ENCODE data around the gene MRNIP.
"Not testable (repeated sequence)": the region's sequence is repeated elsewhere in the genome, so short reads cannot be mapped to it uniquely, and the experiment has no call there.

MRNIP gene

DNA sequence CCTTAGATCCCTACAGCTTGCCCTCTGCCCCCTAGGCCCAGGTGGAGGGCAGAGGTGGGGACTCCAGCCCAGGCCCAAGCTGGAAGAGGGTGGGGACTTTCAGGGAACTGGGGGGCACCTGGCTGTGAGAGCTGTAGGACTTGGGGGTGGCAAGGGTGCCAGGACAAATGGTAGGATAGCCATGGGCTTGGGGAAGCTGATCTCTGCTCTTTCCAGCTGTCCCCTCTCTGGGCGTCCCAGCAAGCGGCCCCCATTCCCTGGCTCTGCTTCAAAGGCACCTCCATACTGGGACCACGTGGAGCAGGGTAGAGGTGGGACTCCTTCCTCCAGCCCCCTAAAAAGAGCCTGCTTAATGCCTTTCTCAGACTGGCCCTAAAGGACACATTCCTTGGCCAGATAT, 64.4 kb downstream of the MRNIP start:
- Histone ChIP-seq H3K4me1 (ENCODE audit: control insufficient read depth, insufficient read depth, low read length) (peaks cover 17% of the 10 kb centered on the region), H3K27ac (ENCODE audit: low read depth, low read length) (no peak overlapping the region), H3K27me3 (ENCODE audit: control insufficient read depth, insufficient read depth, low read length) (no peaks in the 10 kb centered on the region), H3K4me3 (ENCODE audit: low read depth, low read length) (no peak overlapping the region), H3K9ac (ENCODE audit: low read length) (no peak overlapping the region), H3K36me3 (ENCODE audit: control insufficient read depth, insufficient read depth, low read length) (peaks cover 21% of the 10 kb centered on the region), H3K9me3 (ENCODE audit: control insufficient read depth, insufficient read depth, low read depth, low read length) (no peaks in the 10 kb centered on the region)

DNA sequence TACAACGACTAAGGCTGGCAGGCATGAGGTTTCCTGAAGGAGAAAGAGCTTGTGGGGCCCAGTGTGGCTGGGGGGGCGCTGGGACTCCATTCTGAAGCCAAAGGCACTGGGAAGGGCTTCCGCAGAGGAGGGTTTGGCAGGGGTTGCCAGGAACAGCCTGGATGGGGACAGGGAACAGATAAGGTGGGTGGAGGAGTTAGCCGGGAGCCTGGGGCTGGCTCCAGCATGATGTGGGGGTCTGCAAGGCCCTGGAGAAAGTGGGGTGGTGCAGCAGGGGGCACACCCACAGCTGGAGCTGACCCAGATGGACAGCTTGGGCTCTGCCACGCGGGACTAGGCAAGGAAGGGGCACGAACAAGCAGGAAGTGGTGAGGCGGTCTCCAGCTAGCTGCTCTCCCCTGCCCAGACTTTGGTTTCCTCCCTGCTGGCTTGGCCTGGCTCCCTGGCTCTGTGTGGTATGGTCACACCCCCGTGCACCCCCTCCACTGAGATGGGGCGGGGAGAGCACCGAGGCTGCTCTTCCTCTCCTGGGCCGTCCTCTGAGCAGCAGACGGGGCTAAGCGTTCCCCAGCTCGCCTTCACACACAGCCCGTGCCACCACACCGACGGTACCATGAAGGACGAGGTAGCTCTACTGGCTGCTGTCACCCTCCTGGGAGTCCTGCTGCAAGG, 65.0 kb downstream of the MRNIP start, which contains the start of gene LTC4S:
Gene LTC4S, plus strand, starts transcription at position 519 of the 672 bp plus-strand sequence. Its CDS starts 95 bp downstream, at position 614.
- no peaks in the 10 kb centered on the region for H3K27me3 ChIP-seq (ENCODE audit: control insufficient read depth, insufficient read depth, low read length)
- H3K9ac ChIP-seq (ENCODE audit: low read length): no peak within 1 kb of the TSS
- peaks cover 17% of the 10 kb centered on the region for H3K4me1 ChIP-seq (ENCODE audit: control insufficient read depth, insufficient read depth, low read length)
- peak within 1 kb of the TSS; percentile 93; the same call in 1 of the 2 replicates for H3K4me3 ChIP-seq (ENCODE audit: low read depth, low read length)
- H3K27ac ChIP-seq (ENCODE audit: low read depth, low read length): no peak within 1 kb of the TSS
- H3K36me3 ChIP-seq (ENCODE audit: control insufficient read depth, insufficient read depth, low read length): peaks cover 15% of the 10 kb centered on the region
- H3K9me3 ChIP-seq (ENCODE audit: control insufficient read depth, insufficient read depth, low read depth, low read length): no peaks in the 10 kb centered on the region

DNA sequence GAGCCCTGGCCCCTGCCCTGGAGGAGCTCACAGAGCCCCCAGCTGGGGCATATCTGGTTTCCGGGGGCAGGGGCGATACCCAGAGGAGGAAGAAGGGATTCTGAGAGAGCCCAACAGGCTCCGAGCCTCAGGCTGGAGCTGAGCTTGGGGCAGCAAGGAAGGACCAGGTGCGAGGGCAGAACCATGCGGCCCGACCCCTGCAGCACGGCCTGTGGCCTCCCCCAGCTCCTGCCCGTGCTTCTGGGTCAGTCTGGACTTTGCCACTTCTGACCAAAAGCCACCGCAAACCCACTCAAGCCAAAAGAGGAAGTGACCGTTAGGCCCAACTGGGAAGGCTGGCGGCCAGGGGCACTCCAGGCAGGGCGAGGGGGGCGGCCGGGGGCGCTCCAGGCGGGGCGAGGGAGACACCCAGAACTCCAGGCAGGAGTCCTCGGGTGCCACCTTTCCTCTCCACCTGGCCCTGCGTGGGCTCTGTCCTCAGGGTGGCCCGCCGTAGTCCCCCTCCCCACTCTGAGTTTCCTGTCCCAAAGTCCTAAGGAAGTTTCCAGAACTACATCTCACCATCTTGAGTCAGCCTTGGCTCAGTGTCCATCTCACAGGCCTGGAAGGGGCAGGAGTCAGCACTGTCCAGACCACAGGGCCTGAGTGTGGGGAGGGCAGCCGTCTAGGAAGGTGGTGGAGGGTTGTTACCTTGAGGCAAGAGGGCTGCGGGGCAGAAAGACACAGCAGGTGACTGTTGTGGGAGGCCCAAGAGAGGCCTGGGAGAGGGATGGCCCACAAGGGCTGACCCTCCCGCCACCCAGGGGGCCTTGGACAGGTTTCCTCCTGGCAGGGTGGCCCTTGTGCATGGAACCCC, 65.8 kb downstream of the MRNIP start:
- no peak overlapping the region for H3K9ac ChIP-seq (ENCODE audit: low read length)
- H3K27ac ChIP-seq (ENCODE audit: low read depth, low read length): no peak overlapping the region
- peaks cover 3% of the 10 kb centered on the region; the same call in 1 of the 2 replicates for H3K9me3 ChIP-seq (ENCODE audit: control insufficient read depth, insufficient read depth, low read depth, low read length)
- H3K4me3 ChIP-seq (ENCODE audit: low read depth, low read length): no peak overlapping the region
- no peaks in the 10 kb centered on the region for H3K27me3 ChIP-seq (ENCODE audit: control insufficient read depth, insufficient read depth, low read length)
- H3K4me1 ChIP-seq (ENCODE audit: control insufficient read depth, insufficient read depth, low read length): peaks cover 17% of the 10 kb centered on the region
- H3K36me3 ChIP-seq (ENCODE audit: control insufficient read depth, insufficient read depth, low read length): peaks cover 10% of the 10 kb centered on the region

DNA sequence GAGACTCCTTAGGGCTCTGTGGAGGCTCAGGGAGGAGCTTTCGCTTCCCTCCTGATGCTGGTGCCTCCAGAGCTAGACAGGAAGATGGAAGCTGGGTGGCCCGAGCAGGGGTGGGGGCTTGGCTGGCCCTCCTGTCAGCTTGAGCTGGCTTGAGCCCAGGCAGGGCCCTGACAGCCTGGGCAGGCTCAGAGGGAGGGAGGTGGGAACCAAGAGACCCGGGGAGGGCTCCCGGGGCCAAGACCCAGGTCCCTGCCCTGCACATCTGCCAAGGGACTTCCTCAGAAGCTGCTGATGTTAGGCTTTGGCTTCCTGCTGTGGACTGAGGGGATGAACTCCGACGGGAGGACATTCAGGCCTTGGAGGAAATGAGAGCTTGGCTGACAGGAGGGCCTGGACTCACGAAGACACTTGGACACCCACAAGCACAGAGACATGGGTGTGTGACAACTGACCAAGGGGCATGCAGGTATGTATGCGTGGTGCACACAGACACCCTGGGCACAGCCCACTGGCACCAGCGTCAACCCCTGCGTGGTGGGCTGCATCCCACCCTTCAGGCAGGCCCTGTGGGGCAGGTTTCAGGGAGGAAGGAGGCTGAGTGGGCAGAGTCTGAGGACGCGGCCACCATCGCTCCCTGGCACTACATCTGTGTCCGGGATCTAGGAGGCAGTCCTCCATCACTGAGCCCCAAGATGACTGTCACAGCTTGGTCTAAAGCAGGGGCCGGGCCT, 66.6 kb downstream of the MRNIP start:
- no peak overlapping the region for H3K9ac ChIP-seq (ENCODE audit: low read length)
- H3K4me3 ChIP-seq (ENCODE audit: low read depth, low read length): no peak overlapping the region
- H3K36me3 ChIP-seq (ENCODE audit: control insufficient read depth, insufficient read depth, low read length): peaks cover 4% of the 10 kb centered on the region
- peaks cover 17% of the 10 kb centered on the region for H3K4me1 ChIP-seq (ENCODE audit: control insufficient read depth, insufficient read depth, low read length)
- no peak overlapping the region for H3K27ac ChIP-seq (ENCODE audit: low read depth, low read length)
- H3K27me3 ChIP-seq (ENCODE audit: control insufficient read depth, insufficient read depth, low read length): no peaks in the 10 kb centered on the region
- peaks cover 3% of the 10 kb centered on the region; the same call in 1 of the 2 replicates for H3K9me3 ChIP-seq (ENCODE audit: control insufficient read depth, insufficient read depth, low read depth, low read length)

DNA sequence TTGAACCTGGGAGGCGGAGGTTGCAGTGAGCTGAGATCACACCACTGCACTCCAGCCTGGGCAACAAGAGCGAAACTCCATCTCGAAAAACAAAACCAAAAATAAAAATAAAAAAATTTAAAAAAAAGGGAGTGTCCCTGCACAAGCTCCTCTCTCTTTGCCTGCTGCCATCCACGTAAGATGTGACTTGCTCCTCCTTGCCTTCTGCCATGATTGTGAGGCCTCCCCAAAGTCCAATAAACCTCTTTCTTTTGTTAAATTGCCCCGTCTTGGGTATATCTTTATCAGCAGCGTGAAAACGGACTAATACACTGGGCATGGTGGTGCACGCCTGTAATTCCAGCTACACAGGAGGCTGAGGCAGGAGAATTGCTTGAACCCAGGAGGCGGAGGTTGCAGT, 69.3 kb downstream of the MRNIP start:
- not testable (repeated sequence) for H3K27ac ChIP-seq (ENCODE audit: low read depth, low read length); H3K36me3 ChIP-seq (ENCODE audit: control insufficient read depth, insufficient read depth, low read length)

DNA sequence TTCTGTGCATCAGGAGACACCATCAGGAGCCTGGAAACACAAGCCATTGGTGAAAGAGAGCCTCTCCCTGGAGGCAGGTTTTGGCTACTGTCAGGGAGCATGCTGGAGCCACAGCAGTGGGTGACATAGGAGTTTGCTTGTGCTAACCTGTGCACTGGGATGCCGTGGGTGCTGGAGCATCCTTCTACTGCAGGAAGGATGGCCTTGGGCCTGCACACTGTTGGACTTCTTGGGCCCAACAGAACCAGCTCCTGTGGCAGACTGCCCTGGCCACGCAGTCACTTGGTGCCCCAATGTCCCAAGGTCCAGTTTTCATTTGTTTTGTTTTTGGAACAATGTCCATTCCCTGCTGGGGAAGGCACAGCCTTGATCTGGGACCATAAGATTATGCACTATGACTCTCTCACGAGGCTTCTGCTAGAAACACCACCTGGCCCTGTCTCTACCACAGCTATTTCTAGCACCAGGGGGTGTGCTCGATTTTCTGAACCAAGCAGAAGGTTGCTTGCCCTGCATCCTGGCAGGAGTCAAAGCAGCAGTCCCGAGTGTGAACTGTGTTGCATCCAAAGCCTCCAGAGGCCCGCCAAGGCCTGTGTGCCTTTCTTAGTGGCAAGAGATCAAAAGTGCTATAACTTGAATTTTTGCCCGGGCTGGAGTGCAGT, 70.3 kb downstream of the MRNIP start:
- H3K36me3 ChIP-seq (ENCODE audit: control insufficient read depth, insufficient read depth, low read length): peaks cover 2% of the 10 kb centered on the region; the same call in 1 of the 2 replicates
- H3K27me3 ChIP-seq (ENCODE audit: control insufficient read depth, insufficient read depth, low read length): no peaks in the 10 kb centered on the region
- peaks cover 3% of the 10 kb centered on the region; the same call in 1 of the 2 replicates for H3K9me3 ChIP-seq (ENCODE audit: control insufficient read depth, insufficient read depth, low read depth, low read length)
- H3K27ac ChIP-seq (ENCODE audit: low read depth, low read length): no peak overlapping the region
- peaks cover 4% of the 10 kb centered on the region; the same call in 1 of the 2 replicates for H3K4me1 ChIP-seq (ENCODE audit: control insufficient read depth, insufficient read depth, low read length)
- no peak overlapping the region for H3K4me3 ChIP-seq (ENCODE audit: low read depth, low read length)
- H3K9ac ChIP-seq (ENCODE audit: low read length): no peak overlapping the region

More for the DNA sequence above, 69.3 kb downstream of the MRNIP start:
- H3K4me3 ChIP-seq (ENCODE audit: low read depth, low read length); H3K27me3 ChIP-seq (ENCODE audit: control insufficient read depth, insufficient read depth, low read length); H3K9me3 ChIP-seq (ENCODE audit: control insufficient read depth, insufficient read depth, low read depth, low read length); H3K9ac ChIP-seq (ENCODE audit: low read length): not testable (repeated sequence)
- peaks cover 10% of the 10 kb centered on the region for H3K4me1 ChIP-seq (ENCODE audit: control insufficient read depth, insufficient read depth, low read length)

Data from HUES6 (cell line).